ENCODE results near the gene P2RX3. TPM values are rescaled to one million over a fixed set of nuclear protein-coding genes. Genes with fewer than 3 reads are reported as not detected.
A peak's percentile ranks its signal among the peaks of the same experiment; 100 is the strongest.

P2RX3 gene
- total RNA-seq, 4 donors from 2014 or later = not detected

GRCh38 chr11:57313071-57313787 lies 24.9 kb upstream of the P2RX3 start:
- no peak for TF ChIP-seq POLR2AphosphoS5 (IDR thresholded peaks at IDR 0.05)
- no peak for TF ChIP-seq EP300 (IDR thresholded peaks at IDR 0.05)
- TF ChIP-seq, protein P1, sequence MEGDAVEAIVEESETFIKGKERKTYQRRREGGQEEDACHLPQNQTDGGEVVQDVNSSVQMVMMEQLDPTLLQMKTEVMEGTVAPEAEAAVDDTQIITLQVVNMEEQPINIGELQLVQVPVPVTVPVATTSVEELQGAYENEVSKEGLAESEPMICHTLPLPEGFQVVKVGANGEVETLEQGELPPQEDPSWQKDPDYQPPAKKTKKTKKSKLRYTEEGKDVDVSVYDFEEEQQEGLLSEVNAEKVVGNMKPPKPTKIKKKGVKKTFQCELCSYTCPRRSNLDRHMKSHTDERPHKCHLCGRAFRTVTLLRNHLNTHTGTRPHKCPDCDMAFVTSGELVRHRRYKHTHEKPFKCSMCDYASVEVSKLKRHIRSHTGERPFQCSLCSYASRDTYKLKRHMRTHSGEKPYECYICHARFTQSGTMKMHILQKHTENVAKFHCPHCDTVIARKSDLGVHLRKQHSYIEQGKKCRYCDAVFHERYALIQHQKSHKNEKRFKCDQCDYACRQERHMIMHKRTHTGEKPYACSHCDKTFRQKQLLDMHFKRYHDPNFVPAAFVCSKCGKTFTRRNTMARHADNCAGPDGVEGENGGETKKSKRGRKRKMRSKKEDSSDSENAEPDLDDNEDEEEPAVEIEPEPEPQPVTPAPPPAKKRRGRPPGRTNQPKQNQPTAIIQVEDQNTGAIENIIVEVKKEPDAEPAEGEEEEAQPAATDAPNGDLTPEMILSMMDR (IDR thresholded peaks at IDR 0.05) = no peak
- no peak for TF ChIP-seq POLR2A (IDR thresholded peaks at IDR 0.05; ENCODE audit: low read depth)
- no peak overlapping the region for H3K4me3 ChIP-seq
- H3K27me3 ChIP-seq = no peaks in the 10 kb centered on the region
- H3K27ac ChIP-seq (replicated peaks in 1 of 4) = peak overlapping the region; percentile 84 to 93 (median 88)
- no peaks in the 10 kb centered on the region for H3K9me3 ChIP-seq
- intact Hi-C loops (cut with DNase I) = no loop called here
- H3K4me1 ChIP-seq = peaks cover 85 to 97% (median 95%) of the 10 kb centered on the region in 4 donors
- WGBS = 69% methylated on average over 8 of the region's 26 CpGs
- peaks cover 53 to 88% (median 80%) of the 10 kb centered on the region in 4 donors for H3K36me3 ChIP-seq
- no peak for DNase-seq (ENCODE audit: extremely low spot score)

DNA sequence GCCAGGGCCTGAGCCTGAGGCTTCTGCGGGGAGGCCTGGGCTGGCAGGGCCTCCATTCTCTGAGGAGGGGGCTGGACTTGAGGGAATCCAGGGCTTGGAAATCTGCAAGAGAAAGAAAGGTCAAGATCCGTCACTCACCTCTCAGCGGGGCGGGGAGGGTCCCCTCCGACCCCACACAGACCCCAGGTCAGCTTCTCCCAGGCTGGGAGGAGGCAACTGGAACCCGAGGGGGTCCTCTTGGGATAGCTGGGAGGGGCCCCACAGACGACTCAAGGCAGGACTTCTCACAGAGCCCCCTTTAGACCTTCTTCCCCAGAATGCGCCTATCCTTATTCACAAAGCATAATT lies 24.4 kb upstream of the P2RX3 start:
- H3K4me1 ChIP-seq = peaks cover 84 to 97% (median 95%) of the 10 kb centered on the region in 4 donors
- peak overlapping the region; percentile 84 to 93 (median 88) for H3K27ac ChIP-seq (replicated peaks in 1 of 4)
- intact Hi-C loops (cut with DNase I) = no loop called here
- H3K4me3 ChIP-seq = no peak overlapping the region
- no peak for DNase-seq (ENCODE audit: extremely low spot score)
- WGBS = 69% methylated on average over 8 of the region's 8 CpGs
- H3K27me3 ChIP-seq = no peaks in the 10 kb centered on the region
- peaks cover 53 to 88% (median 80%) of the 10 kb centered on the region in 4 donors for H3K36me3 ChIP-seq
- TF ChIP-seq EP300 (IDR thresholded peaks at IDR 0.05) (no peak), POLR2A (IDR thresholded peaks at IDR 0.05; ENCODE audit: low read depth) (no peak), POLR2AphosphoS5 (IDR thresholded peaks at IDR 0.05) (no peak)
- TF ChIP-seq, protein P1 (IDR thresholded peaks at IDR 0.05) = no peak
- no peaks in the 10 kb centered on the region for H3K9me3 ChIP-seq

DNA sequence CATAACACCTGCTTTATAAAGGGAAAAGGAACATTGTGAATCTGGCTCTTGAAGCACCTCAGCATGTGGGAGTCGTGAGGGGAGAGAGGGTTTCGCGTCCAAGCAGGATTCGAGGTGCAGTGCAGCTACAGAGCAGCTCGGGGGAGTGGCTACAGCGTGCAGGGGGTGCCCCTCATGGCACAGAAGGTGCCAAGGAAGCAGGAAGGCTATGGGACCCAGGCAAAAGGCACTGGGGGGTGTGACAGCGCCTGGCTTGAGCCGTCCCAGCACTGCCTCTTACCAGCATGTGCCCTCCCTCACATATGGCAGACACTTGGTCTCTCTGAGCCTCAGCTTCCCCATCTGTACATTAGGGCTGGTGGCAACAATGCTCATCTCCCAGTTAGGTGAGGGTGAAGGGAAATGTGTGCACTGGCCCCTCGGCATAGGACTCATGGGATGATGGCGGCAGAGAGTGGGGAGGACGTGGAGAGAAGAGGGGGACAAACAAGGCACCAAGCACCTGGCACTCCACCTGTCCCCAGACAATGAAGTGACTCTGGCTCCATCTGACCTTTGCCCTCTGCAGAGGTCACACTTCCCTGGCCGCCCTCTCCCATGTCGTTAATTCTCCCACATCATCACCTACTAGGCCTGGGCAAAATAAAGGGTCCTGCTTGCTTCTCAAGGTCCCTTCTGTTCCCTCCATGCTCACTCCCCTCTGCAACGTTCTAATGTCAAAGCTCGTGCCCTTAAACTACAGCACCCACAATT lies 23.8 kb upstream of the P2RX3 start:
- WGBS = 89% methylated on average over 15 of the region's 15 CpGs
- no peak for DNase-seq (ENCODE audit: extremely low spot score)
- Histone ChIP-seq H3K9me3 (no peaks in the 10 kb centered on the region), H3K27me3 (no peaks in the 10 kb centered on the region), H3K4me1 (peaks cover 78 to 97% (median 95%) of the 10 kb centered on the region in 4 donors), H3K36me3 (peaks cover 49 to 88% (median 78%) of the 10 kb centered on the region in 4 donors), H3K4me3 (no peak overlapping the region), H3K27ac (replicated peaks in 1 of 4) (peak overlapping the region in 1 of 4 donors; percentile 87)
- TF ChIP-seq EP300 (IDR thresholded peaks at IDR 0.05) = no peak
- no peak for TF ChIP-seq POLR2AphosphoS5 (IDR thresholded peaks at IDR 0.05)
- TF ChIP-seq, protein P1 (IDR thresholded peaks at IDR 0.05) = no peak
- TF ChIP-seq POLR2A (IDR thresholded peaks at IDR 0.05; ENCODE audit: low read depth) = no peak
- intact Hi-C loops (cut with DNase I) = no loop called here

GRCh38 chr11:57315491-57315890 lies 22.7 kb upstream of the P2RX3 start:
- Histone ChIP-seq H3K36me3 (peaks cover 56 to 88% (median 78%) of the 10 kb centered on the region in 4 donors), H3K4me1 (peaks cover 67 to 97% (median 95%) of the 10 kb centered on the region in 4 donors)

More at GRCh38 chr11:57315491-57315890, 22.7 kb upstream of the P2RX3 start:
- intact Hi-C loops (cut with DNase I) = no loop called here
- H3K4me3 ChIP-seq = no peak overlapping the region
- TF ChIP-seq POLR2A (IDR thresholded peaks at IDR 0.05; ENCODE audit: low read depth) = no peak
- no peak for TF ChIP-seq EP300 (IDR thresholded peaks at IDR 0.05)
- TF ChIP-seq, protein P1 (IDR thresholded peaks at IDR 0.05) = no peak
- TF ChIP-seq POLR2AphosphoS5 (IDR thresholded peaks at IDR 0.05) = no peak
- H3K9me3 ChIP-seq = no peaks in the 10 kb centered on the region
- H3K27me3 ChIP-seq = no peaks in the 10 kb centered on the region
- peak overlapping the region; percentile 50 to 60 (median 52) for H3K27ac ChIP-seq (replicated peaks in 1 of 4)
- WGBS = 31% methylated on average over 8 of the region's 8 CpGs
- no peak for DNase-seq (ENCODE audit: extremely low spot score)

Data from esophagus muscularis mucosa (tissue), 4 donors.